Psoas muscle (tissue), 8 donors: ENCODE measurements around the gene SPAG5. TPM values are rescaled to one million over a fixed set of nuclear protein-coding genes. Genes with fewer than 3 reads are reported as not detected.
A peak's percentile ranks its signal among the peaks of the same experiment; 100 is the strongest.

Source experiments
- ATAC-seq, 4 donors: fragments of 200-7000 bp; cut with Tn5 transposase; one replicate each; pipeline ENCODE4 v1.9.1; 2020; ENCODE audit warnings: moderate library complexity in 3 of 4, mild to moderate bottlenecking in 2 of 4
- DNase-seq, 2 donors: peaks; one replicate each; pipeline ENCODE4 v3.0.0-alpha.2; 2020
- H3K27ac ChIP-seq: fragments of 200-600 bp; one replicate; pipeline ENCODE4 v1.8.0; 2022
- H3K27me3 ChIP-seq, 3 donors: fragments of 200-600 bp in 1 of 3; one replicate each; pipeline versions ENCODE4 v1.6.1 to v1.8.0; 2013 to 2022; ENCODE audit warnings: low read length in 2 of 3, mild to moderate bottlenecking in 2 of 3, moderate library complexity in 1 of 3; ENCODE audit not compliant: insufficient read depth in 3 of 3
- H3K36me3 ChIP-seq, 2 donors: fragments of 200-600 bp in 1 of 2; one replicate each; pipeline versions ENCODE4 v1.6.1 to v1.8.0; 2013 to 2022; ENCODE audit warnings: low read depth in 1 of 2, mild to moderate bottlenecking in 1 of 2, moderate library complexity in 1 of 2; ENCODE audit not compliant: insufficient read depth in 1 of 2
- H3K4me1 ChIP-seq: fragments of 200-600 bp; one replicate; pipeline ENCODE4 v1.8.0; 2022
- H3K4me3 ChIP-seq: fragments of 200-600 bp; one replicate; pipeline ENCODE4 v1.8.0; 2022; ENCODE audit warnings: mild to moderate bottlenecking
- H3K9me3 ChIP-seq: fragments of 200-600 bp; one replicate; pipeline ENCODE4 v1.8.0; 2022
- WGBS, 3 donors: extraction: QIAGEN DNeasy Blood & Tissue Kit; methylation state at CpG; one replicate each; pipeline versions ENCODE4 v1.1.6 to v1.1.7; 2013; 5-methylcytosine and 5-hydroxymethylcytosine counted together
- intact Hi-C, 2 donors: fragments of 100-400 bp; cut with DNase I; formaldehyde crosslinking; loops; one replicate each; pipeline versions ENCODE4 v1.11.0 to v1.14.2; 2022
- polyA plus RNA-seq, 3 donors: library from polyadenylated mRNA; stranded (reverse); fragments of 200-250 nt; gene quantifications; one replicate each; pipeline ENCODE4 v1.2.3, GENCODE V29; 2013
- total RNA-seq, 4 donors: library from RNA; stranded (reverse); fragmentation: NEBNext Ultra II Directional in 2 of 4; extraction: Animal tissue kit (Norgen Biotek cat#: 25700) in 2 of 4; gene quantifications; one replicate each; pipeline versions ENCODE4 v1.2.1 to v1.2.4, GENCODE V29; 2021 to 2023
- TF ChIP-seq, protein P1 (sequence below): fragments of 200-600 bp; IDR thresholded peaks from one replicate; pipeline ENCODE4 v1.8.0; 2022; ENCODE audit warnings: antibody characterized with exemption
- donor health status: healthy with polysubstance abuse.
- donor health status: DM: no; HTN: no; CAD: no; lungs with moderate emphysema.
- donor health status: Bipolar disorder and iron deficiency.
- donor health status: healthy.
- donor health status: DM: yes; HTN: yes; CAD: no.
- donor health status: DM: no; HTN: no; CAD: no.
- donor health status: DM: no; HTN: no; CAD: no.
- donor health status: DM: yes; HTN: yes; CAD: no.

The SPAG5 gene
- total and polyA plus RNA-seq, 7 donors: 0.15 to 2.4 (median 1.1) TPM

DNA sequence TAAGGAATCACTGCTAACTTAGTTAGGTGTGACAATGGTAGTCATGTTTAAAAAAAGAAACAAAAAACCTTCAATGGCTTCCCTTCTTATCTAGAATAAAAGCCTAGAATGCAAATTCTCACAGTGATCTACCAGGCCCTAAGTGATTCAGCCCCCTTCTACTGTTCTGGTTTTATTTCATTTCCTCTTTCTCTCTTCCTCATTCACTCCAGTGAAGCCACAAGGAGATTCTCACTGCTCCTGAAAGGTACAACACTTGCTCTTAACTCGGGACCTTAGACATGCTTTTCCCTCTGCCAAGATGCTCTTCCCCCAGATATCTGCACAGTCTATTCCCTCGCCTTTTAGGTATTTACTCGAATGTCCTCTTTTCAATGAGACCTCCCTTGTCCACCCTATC lies 31.2 kb downstream of the SPAG5 start:
- Histone ChIP-seq H3K4me1 (peaks cover 18% of the 10 kb centered on the region), H3K36me3 (peaks cover 2 to 52% of the 10 kb centered on the region in 2 donors), H3K9me3 (no peaks in the 10 kb centered on the region), H3K27ac (no peak overlapping the region), H3K27me3 (no peaks in the 10 kb centered on the region), H3K4me3 (no peak overlapping the region)
- ATAC-seq (no peak), DNase-seq (no peak)
- WGBS, 3 donors: 84 to 90% (median 85%) methylated on average over 3 of the region's 3 CpGs
- intact Hi-C loops: no loop called here
- TF ChIP-seq, protein P1, sequence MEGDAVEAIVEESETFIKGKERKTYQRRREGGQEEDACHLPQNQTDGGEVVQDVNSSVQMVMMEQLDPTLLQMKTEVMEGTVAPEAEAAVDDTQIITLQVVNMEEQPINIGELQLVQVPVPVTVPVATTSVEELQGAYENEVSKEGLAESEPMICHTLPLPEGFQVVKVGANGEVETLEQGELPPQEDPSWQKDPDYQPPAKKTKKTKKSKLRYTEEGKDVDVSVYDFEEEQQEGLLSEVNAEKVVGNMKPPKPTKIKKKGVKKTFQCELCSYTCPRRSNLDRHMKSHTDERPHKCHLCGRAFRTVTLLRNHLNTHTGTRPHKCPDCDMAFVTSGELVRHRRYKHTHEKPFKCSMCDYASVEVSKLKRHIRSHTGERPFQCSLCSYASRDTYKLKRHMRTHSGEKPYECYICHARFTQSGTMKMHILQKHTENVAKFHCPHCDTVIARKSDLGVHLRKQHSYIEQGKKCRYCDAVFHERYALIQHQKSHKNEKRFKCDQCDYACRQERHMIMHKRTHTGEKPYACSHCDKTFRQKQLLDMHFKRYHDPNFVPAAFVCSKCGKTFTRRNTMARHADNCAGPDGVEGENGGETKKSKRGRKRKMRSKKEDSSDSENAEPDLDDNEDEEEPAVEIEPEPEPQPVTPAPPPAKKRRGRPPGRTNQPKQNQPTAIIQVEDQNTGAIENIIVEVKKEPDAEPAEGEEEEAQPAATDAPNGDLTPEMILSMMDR: no peak

DNA sequence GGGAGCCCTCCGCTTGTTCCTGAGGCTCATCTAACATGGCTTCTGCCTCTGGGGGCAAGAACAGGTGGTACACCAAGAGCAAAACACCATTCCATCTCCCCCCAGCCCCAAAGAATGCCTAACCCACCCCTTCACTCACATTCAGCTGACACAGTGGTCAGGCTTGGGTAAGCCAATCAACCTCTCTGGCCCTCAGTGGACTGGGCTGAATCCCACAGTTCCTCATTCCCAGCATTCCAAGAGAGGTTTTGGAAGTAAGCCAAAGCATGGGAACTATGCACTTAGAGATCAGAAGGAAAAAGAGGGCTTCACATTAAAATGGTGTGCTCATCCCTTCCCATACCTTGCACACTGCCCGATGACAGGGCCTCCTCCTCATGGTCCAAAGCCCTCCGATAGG lies 35.4 kb downstream of the SPAG5 start:
- ATAC-seq: no peak
- Histone ChIP-seq H3K9me3 (no peaks in the 10 kb centered on the region), H3K36me3 (peaks cover 2 to 85% of the 10 kb centered on the region in 2 donors), H3K4me1 (no peaks in the 10 kb centered on the region), H3K27ac (no peak overlapping the region), H3K27me3 (no peaks in the 10 kb centered on the region), H3K4me3 (no peak overlapping the region)
- whole genome bisulfite sequencing, 3 donors: 83 to 87% (median 87%) methylated on average over 3 of the region's 3 CpGs
- DNase-seq: no peak
- intact Hi-C loops: no loop called here
- TF ChIP-seq, protein P1: no peak

GRCh38 chr17:28555022-28555421 lies 43.8 kb downstream of the SPAG5 start:
- peaks cover 0 to 70% of the 10 kb centered on the region in 2 donors for H3K36me3 ChIP-seq
- WGBS, 3 donors: 93 to 96% (median 96%) methylated on average over 3 of the region's 3 CpGs
- H3K4me3 ChIP-seq: no peak overlapping the region
- no peaks in the 10 kb centered on the region for H3K9me3 ChIP-seq
- H3K4me1 ChIP-seq: peaks cover 5% of the 10 kb centered on the region
- TF ChIP-seq, protein P1: no peak
- H3K27me3 ChIP-seq: no peaks in the 10 kb centered on the region
- no peak for ATAC-seq
- DNase-seq: no peak
- H3K27ac ChIP-seq: no peak overlapping the region
- intact Hi-C loops: no loop called here

DNA sequence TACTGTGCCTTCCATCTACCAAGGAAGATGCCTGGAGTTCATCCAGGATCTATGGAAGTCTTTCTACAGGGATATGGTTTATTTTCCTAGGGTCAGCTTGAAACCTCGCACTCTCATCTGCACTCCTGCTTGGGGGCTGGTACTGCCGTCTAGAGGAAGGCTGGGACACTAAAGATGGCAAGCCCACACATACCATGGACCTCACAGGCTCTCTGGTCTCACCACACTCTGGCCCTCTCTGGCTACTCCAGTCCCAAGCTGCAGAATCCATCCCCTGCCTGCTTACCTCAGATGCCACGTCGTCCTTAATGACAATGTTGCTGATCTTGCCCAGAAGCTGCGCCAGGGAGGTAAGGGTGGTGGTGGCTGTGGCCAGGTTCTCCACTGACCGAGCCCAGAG lies 44.3 kb downstream of the SPAG5 start:
- ATAC-seq: no peak
- intact Hi-C loops: no loop called here
- Histone ChIP-seq H3K9me3 (no peaks in the 10 kb centered on the region), H3K4me3 (no peak overlapping the region), H3K27ac (no peak overlapping the region), H3K27me3 (no peaks in the 10 kb centered on the region), H3K36me3 (peaks cover 0 to 65% of the 10 kb centered on the region in 2 donors), H3K4me1 (peaks cover 5% of the 10 kb centered on the region)
- TF ChIP-seq, protein P1: no peak
- no peak for DNase-seq
- 78 to 97% (median 84%) methylated on average over 6 of the region's 6 CpGs for WGBS, 3 donors

DNA sequence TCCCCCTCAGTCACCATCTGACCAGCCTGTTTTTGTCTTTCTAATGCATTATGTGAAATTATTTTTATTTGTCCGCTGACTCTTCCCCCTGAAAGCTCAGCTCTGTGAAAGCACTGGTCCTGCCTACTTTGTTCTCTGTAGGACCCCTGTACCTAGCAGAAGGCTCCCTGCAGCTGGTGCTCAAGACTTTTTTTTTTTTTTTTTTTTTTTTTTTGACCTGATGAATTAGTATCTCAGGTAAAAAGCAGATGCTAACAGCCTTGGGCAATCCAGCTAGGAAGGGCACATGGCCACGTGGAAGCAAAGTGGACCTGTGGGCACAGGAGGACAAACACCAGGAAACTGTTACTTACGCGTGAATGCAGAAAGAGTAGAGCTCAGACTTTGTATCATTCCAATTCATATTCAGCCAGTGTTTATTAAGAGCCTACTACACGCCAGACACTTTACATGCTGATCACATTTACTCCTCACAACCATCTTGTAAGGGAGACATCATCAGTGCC lies 45.8 kb downstream of the SPAG5 start:
- H3K36me3 ChIP-seq: peaks cover 0 to 50% of the 10 kb centered on the region in 2 donors
- H3K9me3 ChIP-seq: no peaks in the 10 kb centered on the region
- intact Hi-C loops: no loop called here
- H3K27ac ChIP-seq: no peak overlapping the region
- WGBS, 3 donors: 91 to 98% (median 95%) methylated on average over 5 of the region's 5 CpGs
- peaks cover 5% of the 10 kb centered on the region for H3K4me1 ChIP-seq
- ATAC-seq (no peak), DNase-seq (no peak)
- TF ChIP-seq, protein P1: no peak
- H3K27me3 ChIP-seq: no peaks in the 10 kb centered on the region
- H3K4me3 ChIP-seq: peak overlapping the region; percentile 91
